Heart left ventricle (tissue), 13 donors: ENCODE results near the gene BRSK1.

Experiments
- POLR2A ChIP-seq, 2 donors: fragments of 450-650 bp; IDR thresholded peaks; one replicate each; pipeline ENCODE4 v1.6.1; 2017; ENCODE audit warnings: antibody characterized with exemption in 2 of 2, mild to moderate bottlenecking in 2 of 2, moderate library complexity in 2 of 2
- TF ChIP-seq, protein P1 (sequence below), 12 donors: fragments of 200-600 bp; sonication (generic) in 4 of 12; IDR thresholded peaks; one replicate each; pipeline versions ENCODE4 v1.5.0 to v1.8.0; 2018 to 2022; ENCODE audit warnings: antibody characterized with exemption in 12 of 12, mild to moderate bottlenecking in 5 of 12
- donor health status: ischemic (EF 13 %, LVEDD 7.1; RV severe dilation, severe dysfunction).
- donor health status: DM: no; HTN: yes; CAD: no.
- donor health status: DM: no; HTN: no; CAD: no.
- donor health status: ischemic (EF 25% LVEDD 6.9; RV normal size, moderate dysfunction).
- donor health status: ischemic (EF 25% LVEDD 5.7; RV mildly dilated, moderate dysfunction).
- donor health status: ischemic (EF 35%, LVEDD 5.7; RV mildly dilated, moderate dysfunction).
- donor health status: nonischemic (EF 11% LVEDD 7.7; RV severe dilation, severe dysfunction).
- donor health status: DM: yes; HTN: yes; CAD: no.
- donor health status: PGD.
- donor health status: ischemic (EF 29% LVEDD 5.4; RV normal size, mild dysfunction).
- donor health status: nonischemic (EF 23%, LVEDD 6.1; RV moderate dilation, normal function).

DNA sequence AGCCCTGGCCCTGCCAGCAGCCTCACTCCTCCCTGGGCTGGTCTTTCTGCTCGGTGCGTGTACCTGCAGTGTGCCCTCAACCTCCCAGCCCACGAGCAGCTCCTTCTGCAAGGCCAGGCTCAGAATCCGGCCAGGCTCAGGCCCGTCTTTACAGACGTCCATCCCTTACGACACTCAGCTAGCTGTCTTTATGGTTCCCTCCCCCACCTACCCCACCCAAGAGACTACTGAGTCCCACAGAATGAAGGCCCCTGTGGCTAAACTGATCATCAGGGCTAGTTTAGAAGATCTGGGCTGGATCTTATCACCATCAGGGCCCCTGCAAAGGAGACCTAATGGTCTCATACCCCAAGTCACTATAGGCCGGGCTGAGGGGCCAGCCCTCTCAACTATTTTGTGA is 30.6 kb downstream of the BRSK1 start:
- TF ChIP-seq, protein P1, sequence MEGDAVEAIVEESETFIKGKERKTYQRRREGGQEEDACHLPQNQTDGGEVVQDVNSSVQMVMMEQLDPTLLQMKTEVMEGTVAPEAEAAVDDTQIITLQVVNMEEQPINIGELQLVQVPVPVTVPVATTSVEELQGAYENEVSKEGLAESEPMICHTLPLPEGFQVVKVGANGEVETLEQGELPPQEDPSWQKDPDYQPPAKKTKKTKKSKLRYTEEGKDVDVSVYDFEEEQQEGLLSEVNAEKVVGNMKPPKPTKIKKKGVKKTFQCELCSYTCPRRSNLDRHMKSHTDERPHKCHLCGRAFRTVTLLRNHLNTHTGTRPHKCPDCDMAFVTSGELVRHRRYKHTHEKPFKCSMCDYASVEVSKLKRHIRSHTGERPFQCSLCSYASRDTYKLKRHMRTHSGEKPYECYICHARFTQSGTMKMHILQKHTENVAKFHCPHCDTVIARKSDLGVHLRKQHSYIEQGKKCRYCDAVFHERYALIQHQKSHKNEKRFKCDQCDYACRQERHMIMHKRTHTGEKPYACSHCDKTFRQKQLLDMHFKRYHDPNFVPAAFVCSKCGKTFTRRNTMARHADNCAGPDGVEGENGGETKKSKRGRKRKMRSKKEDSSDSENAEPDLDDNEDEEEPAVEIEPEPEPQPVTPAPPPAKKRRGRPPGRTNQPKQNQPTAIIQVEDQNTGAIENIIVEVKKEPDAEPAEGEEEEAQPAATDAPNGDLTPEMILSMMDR (IDR thresholded peaks at IDR 0.05), result no peak
- TF ChIP-seq POLR2A (IDR thresholded peaks at IDR 0.05), result no peak
